ENCODE measurements around the gene IMP4.

IMP4 gene

GRCh38 chr2:130389783-130390182 is 47.1 kb downstream of the IMP4 start:
- no peaks in the 10 kb centered on the region for H3K4me1 ChIP-seq (ENCODE audit: insufficient read depth, low read length, poor library complexity, severe bottlenecking)
- no peak for TF ChIP-seq CTCF (conservative IDR thresholded peaks at IDR 0.05; ENCODE audit: low read length)
- TF ChIP-seq EZH2phosphoT487 (IDR thresholded peaks at IDR 0.05; ENCODE audit: borderline replicate concordance): no peak
- no peaks in the 10 kb centered on the region for H3K9me3 ChIP-seq (ENCODE audit: insufficient read depth, low read depth, low read length)
- no peak overlapping the region for H3K4me3 ChIP-seq (ENCODE audit: low read length, poor library complexity, severe bottlenecking)
- H3K79me2 ChIP-seq (ENCODE audit: insufficient read depth, low read length): no peaks in the 10 kb centered on the region
- no peaks in the 10 kb centered on the region for H4K20me1 ChIP-seq (ENCODE audit: insufficient read depth, low read length, poor library complexity, severe bottlenecking)
- H3K36me3 ChIP-seq (ENCODE audit: insufficient read depth, low read length): no peaks in the 10 kb centered on the region
- H3K9ac ChIP-seq (ENCODE audit: low read depth, low read length, poor library complexity, severe bottlenecking): no peak overlapping the region
- H3F3A ChIP-seq (ENCODE audit: low read depth): no peaks in the 10 kb centered on the region
- H3K4me2 ChIP-seq (ENCODE audit: low read depth, low read length, poor library complexity, severe bottlenecking): no peak overlapping the region
- no peaks in the 10 kb centered on the region for H3K27me3 ChIP-seq (ENCODE audit: insufficient read depth, low read length, poor library complexity, severe bottlenecking)
- no peak overlapping the region for H2AFZ ChIP-seq (ENCODE audit: low read length)
- no peaks in the 10 kb centered on the region for H3K9me2 ChIP-seq (replicated peaks; ENCODE audit: low read depth, low read length)

- Histone ChIP-seq H3K4me2 (ENCODE audit: low read depth, low read length, poor library complexity, severe bottlenecking) (no peak overlapping the region), H2AFZ (ENCODE audit: low read length) (no peak overlapping the region), H3K9ac (ENCODE audit: low read depth, low read length, poor library complexity, severe bottlenecking) (no peak overlapping the region)
Measured at GRCh38 chr2:130390460-130391057, 47.9 kb downstream of the IMP4 start.

GRCh38 chr2:130391058-130391871 is 48.6 kb downstream of the IMP4 start:
- Histone ChIP-seq H3K36me3 (ENCODE audit: insufficient read depth, low read length) (no peaks in the 10 kb centered on the region), H3K4me3 (ENCODE audit: low read length, poor library complexity, severe bottlenecking) (no peak overlapping the region), H3K9me2 (replicated peaks; ENCODE audit: low read depth, low read length) (no peaks in the 10 kb centered on the region), H4K20me1 (ENCODE audit: insufficient read depth, low read length, poor library complexity, severe bottlenecking) (no peaks in the 10 kb centered on the region), H3K4me1 (ENCODE audit: insufficient read depth, low read length, poor library complexity, severe bottlenecking) (no peaks in the 10 kb centered on the region), H3K4me2 (ENCODE audit: low read depth, low read length, poor library complexity, severe bottlenecking) (no peak overlapping the region), H3K9ac (ENCODE audit: low read depth, low read length, poor library complexity, severe bottlenecking) (no peak overlapping the region), H3K9me3 (ENCODE audit: insufficient read depth, low read depth, low read length) (no peaks in the 10 kb centered on the region), H3K27me3 (ENCODE audit: insufficient read depth, low read length, poor library complexity, severe bottlenecking) (no peaks in the 10 kb centered on the region), H3F3A (ENCODE audit: low read depth) (no peaks in the 10 kb centered on the region), H2AFZ (ENCODE audit: low read length) (no peak overlapping the region), H3K79me2 (ENCODE audit: insufficient read depth, low read length) (no peaks in the 10 kb centered on the region)
- no peak for TF ChIP-seq CTCF (conservative IDR thresholded peaks at IDR 0.05; ENCODE audit: low read length)
- TF ChIP-seq EZH2phosphoT487 (IDR thresholded peaks at IDR 0.05; ENCODE audit: borderline replicate concordance): no peak

More at GRCh38 chr2:130390460-130391057, 47.9 kb downstream of the IMP4 start:
- TF ChIP-seq EZH2phosphoT487 (IDR thresholded peaks at IDR 0.05; ENCODE audit: borderline replicate concordance): no peak
- no peak for TF ChIP-seq CTCF (conservative IDR thresholded peaks at IDR 0.05; ENCODE audit: low read length)
- Histone ChIP-seq H3K79me2 (ENCODE audit: insufficient read depth, low read length) (no peaks in the 10 kb centered on the region), H3K9me3 (ENCODE audit: insufficient read depth, low read depth, low read length) (no peaks in the 10 kb centered on the region), H3K27me3 (ENCODE audit: insufficient read depth, low read length, poor library complexity, severe bottlenecking) (no peaks in the 10 kb centered on the region), H3F3A (ENCODE audit: low read depth) (no peaks in the 10 kb centered on the region), H3K36me3 (ENCODE audit: insufficient read depth, low read length) (no peaks in the 10 kb centered on the region), H3K4me1 (ENCODE audit: insufficient read depth, low read length, poor library complexity, severe bottlenecking) (no peaks in the 10 kb centered on the region), H3K9me2 (replicated peaks; ENCODE audit: low read depth, low read length) (no peaks in the 10 kb centered on the region), H3K4me3 (ENCODE audit: low read length, poor library complexity, severe bottlenecking) (no peak overlapping the region), H4K20me1 (ENCODE audit: insufficient read depth, low read length, poor library complexity, severe bottlenecking) (no peaks in the 10 kb centered on the region)

Data from Loucy (cell line).